HEK293T (cell line): ENCODE measurements around the gene DARS1.

Experiments
- FOXM1 ChIP-seq: fragments of 450-650 bp; IDR thresholded peaks from 2 replicates; pipeline ENCODE4 v1.6.1; 2017; ENCODE audit warnings: mild to moderate bottlenecking, borderline replicate concordance
- SP1 ChIP-seq: fragments of 450-650 bp; IDR thresholded peaks from 2 replicates; pipeline ENCODE4 v1.6.1; 2017
- ZNF384 ChIP-seq: fragments of 450-650 bp; IDR thresholded peaks from 2 replicates; pipeline ENCODE4 v1.6.1; 2016

DNA sequence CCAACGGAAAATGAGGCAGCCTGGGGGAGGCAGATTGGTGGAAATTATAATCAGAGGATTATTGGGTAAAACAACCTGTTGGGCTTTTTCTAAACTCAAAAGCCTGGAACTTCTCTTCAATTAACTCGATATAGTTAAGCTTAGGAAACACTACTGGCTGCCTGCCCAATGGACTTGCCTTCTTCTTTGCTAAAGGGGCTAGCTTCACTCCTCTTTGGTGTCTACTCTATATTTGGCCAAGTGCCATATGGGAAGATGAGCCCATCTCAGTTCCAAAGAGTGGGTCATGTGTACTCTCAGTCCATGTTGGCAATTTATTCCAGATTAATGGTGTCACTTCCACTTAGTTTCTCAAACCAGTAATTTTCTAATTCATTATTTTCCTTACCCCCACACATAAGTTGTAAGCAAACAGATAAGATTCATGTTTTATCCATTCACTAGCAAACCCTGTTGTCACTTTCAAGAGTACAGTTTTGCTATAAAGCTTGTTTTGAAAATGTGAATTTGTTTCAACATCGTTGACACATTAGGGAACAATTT is 34.3 kb downstream of the DARS1 start:
- TF ChIP-seq ZNF384 (no peak), SP1 (no peak), FOXM1 (no peak)
